HepG2 (cell line): Measurements from ENCODE around the gene UBE2O. TPM values are rescaled to one million over a fixed set of nuclear protein-coding genes. Genes with fewer than 3 reads are reported as not detected.

Experiments
- CEBPZ ChIP-seq: IDR thresholded peaks from 2 replicates; pipeline ENCODE4 v1.6.1; 2012; ENCODE audit warnings: low read length, improper control_type of control experiment
- DMAP1 ChIP-seq: IDR thresholded peaks from 2 replicates; pipeline ENCODE4 v1.6.1; 2016
- DR1 ChIP-seq: sonication (generic); formaldehyde crosslinking; IDR thresholded peaks from 2 replicates; pipeline ENCODE4 v1.8.0; 2021; ENCODE audit warnings: mild to moderate bottlenecking, missing genetic modification reagents, inconsistent platforms
- IKZF5 ChIP-seq: IDR thresholded peaks from 2 replicates; pipeline ENCODE4 v1.6.1; 2018; ENCODE audit warnings: missing genetic modification reagents, mild to moderate bottlenecking, missing compliant biosample characterization
- NFIB ChIP-seq: sonication (generic); formaldehyde crosslinking; IDR thresholded peaks from 2 replicates; pipeline ENCODE4 v1.9.0; 2021; ENCODE audit warnings: missing genetic modification reagents, mild to moderate bottlenecking, borderline replicate concordance
- NR3C1 ChIP-seq: sonication (generic); formaldehyde crosslinking; IDR thresholded peaks from 2 replicates; pipeline ENCODE4 v1.4.0; 2020; ENCODE audit warnings: missing genetic modification reagents
- PAXIP1 ChIP-seq: sonication (generic); formaldehyde crosslinking; conservative IDR thresholded peaks from 2 replicates; pipeline ENCODE4 v1.4.0; 2020; ENCODE audit warnings: mild to moderate bottlenecking, missing genetic modification reagents, moderate library complexity
- POGK ChIP-seq: sonication (generic); formaldehyde crosslinking; conservative IDR thresholded peaks from 2 replicates; pipeline ENCODE4 v1.8.0; 2022; ENCODE audit warnings: mild to moderate bottlenecking, moderate library complexity, missing genetic modification reagents
- SNAPC2 ChIP-seq: sonication (generic); formaldehyde crosslinking; IDR thresholded peaks from 2 replicates; pipeline ENCODE4 v1.8.1; 2022; ENCODE audit warnings: mild to moderate bottlenecking, missing genetic modification reagents
- SRY ChIP-seq: sonication (generic); formaldehyde crosslinking; IDR thresholded peaks from 2 replicates; pipeline ENCODE4 v1.8.0; 2022; ENCODE audit warnings: mild to moderate bottlenecking, missing genetic modification reagents
- TOPORS ChIP-seq: sonication (generic); formaldehyde crosslinking; IDR thresholded peaks from 2 replicates; pipeline ENCODE4 v1.8.0; 2023; ENCODE audit warnings: mild to moderate bottlenecking, missing genetic modification reagents
- ZNF343 ChIP-seq: sonication (generic); formaldehyde crosslinking; IDR thresholded peaks from 2 replicates; pipeline ENCODE4 v1.4.0; 2020; ENCODE audit warnings: mild to moderate bottlenecking, missing genetic modification reagents
- ZNF879 ChIP-seq: sonication (generic); formaldehyde crosslinking; IDR thresholded peaks from 2 replicates; pipeline ENCODE4 v1.8.1; 2023; ENCODE audit warnings: missing genetic modification reagents
- ZSCAN9 ChIP-seq: IDR thresholded peaks from 2 replicates; pipeline ENCODE4 v1.6.1; 2016; ENCODE audit warnings: borderline replicate concordance
- ZZZ3 ChIP-seq: sonication (generic); formaldehyde crosslinking; IDR thresholded peaks from 2 replicates; pipeline ENCODE4 v1.4.0; 2020; ENCODE audit warnings: missing genetic modification reagents, mild to moderate bottlenecking, borderline replicate concordance
- polyA plus RNA-seq, 8 experiments: library from polyadenylated mRNA; depleted of rRNA in 3 of 8; stranded (reverse) in 7 of 8; unstranded in 1 of 8; fragments of >200 nt; fragmentation: Illumina TruSeq in 4 of 8; extraction: Trizol in 4 of 8; gene quantifications; 2 replicates each; pipeline versions ENCODE4 v1.2.1 to v1.2.3, GENCODE V29; 2011 to 2016; ENCODE audit warnings: low read depth in 4 of 8, missing spikeins in 1 of 8, mixed read lengths in 1 of 8; ENCODE audit not compliant: insufficient read depth in 1 of 8
- total RNA-seq, 5 experiments: library from RNA; depleted of rRNA; stranded (reverse); fragments of >200 nt; fragmentation: Illumina TruSeq; extraction: Trizol; gene quantifications; 2 replicates each; pipeline ENCODE4 v1.2.3, GENCODE V29; 2016; ENCODE audit warnings: low read depth in 1 of 5
- TF ChIP-seq, protein P1 (sequence below): sonication (generic); formaldehyde crosslinking; IDR thresholded peaks from 2 replicates; pipeline ENCODE4 v1.5.0; 2020; ENCODE audit warnings: mild to moderate bottlenecking, missing genetic modification reagents

Gene UBE2O
- total and polyA plus RNA-seq, 2 of the 13 experiments (the other 11 are each of a cell fraction or from before 2014, with no cell fraction given): 21.5 to 23.5 TPM

- TF ChIP-seq CEBPZ: no peak
- TF ChIP-seq ZSCAN9 (CRISPR knock-in tag): peak; percentile 28; the same call in 1 of the 2 replicates
- TF ChIP-seq ZNF879 (CRISPR knock-in tag): peak; percentile 37; the same call in 1 of the 2 replicates
- no peak for TF ChIP-seq NFIB (CRISPR knock-in tag)
- no peak for TF ChIP-seq DR1 (CRISPR knock-in tag)
- peak; percentile 66; the same call in 1 of the 2 replicates for TF ChIP-seq POGK
- TF ChIP-seq SNAPC2 (CRISPR knock-in tag): no peak
- no peak for TF ChIP-seq NR3C1 (CRISPR knock-in tag)
- TF ChIP-seq TOPORS (CRISPR knock-in tag): peak; percentile 64; the same call in 1 of the 2 replicates
- 0 out of 2 replicates have a peak, but pooled peaks have one; percentile 38 for TF ChIP-seq IKZF5 (CRISPR knock-in tag)
- TF ChIP-seq, protein P1, sequence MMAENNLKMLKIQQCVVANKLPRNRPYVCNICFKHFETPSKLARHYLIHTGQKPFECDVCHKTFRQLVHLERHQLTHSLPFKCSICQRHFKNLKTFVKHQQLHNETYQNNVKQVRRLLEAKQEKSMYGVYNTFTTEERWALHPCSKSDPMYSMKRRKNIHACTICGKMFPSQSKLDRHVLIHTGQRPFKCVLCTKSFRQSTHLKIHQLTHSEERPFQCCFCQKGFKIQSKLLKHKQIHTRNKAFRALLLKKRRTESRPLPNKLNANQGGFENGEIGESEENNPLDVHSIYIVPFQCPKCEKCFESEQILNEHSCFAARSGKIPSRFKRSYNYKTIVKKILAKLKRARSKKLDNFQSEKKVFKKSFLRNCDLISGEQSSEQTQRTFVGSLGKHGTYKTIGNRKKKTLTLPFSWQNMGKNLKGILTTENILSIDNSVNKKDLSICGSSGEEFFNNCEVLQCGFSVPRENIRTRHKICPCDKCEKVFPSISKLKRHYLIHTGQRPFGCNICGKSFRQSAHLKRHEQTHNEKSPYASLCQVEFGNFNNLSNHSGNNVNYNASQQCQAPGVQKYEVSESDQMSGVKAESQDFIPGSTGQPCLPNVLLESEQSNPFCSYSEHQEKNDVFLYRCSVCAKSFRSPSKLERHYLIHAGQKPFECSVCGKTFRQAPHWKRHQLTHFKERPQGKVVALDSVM (CRISPR knock-in tag): peak; percentile 40; the same call in 1 of the 2 replicates
- TF ChIP-seq DMAP1 (CRISPR knock-in tag): peak; percentile 32
- TF ChIP-seq ZNF343 (CRISPR knock-in tag): no peak
- 0 out of 2 replicates have a peak, but pooled peaks have one; percentile 2 for TF ChIP-seq ZZZ3
- peak; percentile 72; the same call in 1 of the 2 replicates for TF ChIP-seq SRY (CRISPR knock-in tag)
- peak; percentile 59; the same call in 1 of the 2 replicates for TF ChIP-seq PAXIP1
Observed at GRCh38 chr17:76501018-76501826, 48.3 kb upstream of the UBE2O start, which contains the start of gene RHBDF2 (continued).
